Measurements from ENCODE around the gene CCDC106.

CCDC106 gene

DNA sequence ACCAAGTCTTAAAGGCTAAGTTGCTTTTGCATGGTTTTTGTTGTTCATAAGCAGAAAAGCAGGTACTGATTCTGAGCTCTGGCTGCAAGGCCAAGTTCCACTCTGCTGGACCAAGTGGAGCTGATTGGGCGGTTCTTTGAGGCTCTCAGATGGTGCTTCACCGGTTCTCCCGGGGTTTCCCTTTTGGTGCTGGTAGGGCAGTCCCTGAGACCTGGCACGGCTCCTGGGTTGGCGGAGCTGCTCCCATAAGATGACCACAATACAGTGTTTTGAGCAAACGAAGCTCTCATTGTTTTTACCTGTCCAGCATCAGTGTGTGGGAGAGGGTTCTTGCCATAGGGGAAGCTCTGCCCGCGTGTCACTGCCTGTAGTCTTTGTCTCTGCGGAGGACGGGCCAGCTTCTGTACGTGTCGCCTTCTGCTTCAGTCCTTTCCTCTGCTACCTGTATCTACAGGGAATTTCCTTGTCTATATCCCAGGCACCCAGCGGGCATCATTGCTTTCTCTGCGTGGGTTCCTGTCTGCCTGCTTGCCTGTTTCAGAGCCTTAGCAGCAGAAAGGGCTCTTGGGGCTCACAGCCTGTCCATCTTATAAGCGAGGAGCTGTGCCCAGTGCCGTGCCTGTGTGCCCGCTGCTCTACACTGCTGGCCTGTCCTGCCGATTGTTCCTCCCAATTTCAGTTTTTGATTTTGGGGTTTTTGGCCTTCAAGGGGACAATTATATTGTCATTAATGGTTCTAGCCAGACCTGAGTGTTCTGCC, 9.2 kb downstream of the CCDC106 start:
- H3K9me3 ChIP-seq (ENCODE audit: insufficient read depth, low read depth, low read length), result no peaks in the 10 kb centered on the region
- peaks cover 67% of the 10 kb centered on the region for H4K20me1 ChIP-seq (ENCODE audit: insufficient read depth, low read length, poor library complexity, severe bottlenecking)
- no peak overlapping the region for H2AFZ ChIP-seq (ENCODE audit: low read length)
- H3K27me3 ChIP-seq (ENCODE audit: insufficient read depth, low read length, poor library complexity, severe bottlenecking), result peaks cover 4% of the 10 kb centered on the region
- H3K4me3 ChIP-seq (ENCODE audit: low read length, poor library complexity, severe bottlenecking), result peak overlapping the region; percentile 82
- TF ChIP-seq, protein P1, sequence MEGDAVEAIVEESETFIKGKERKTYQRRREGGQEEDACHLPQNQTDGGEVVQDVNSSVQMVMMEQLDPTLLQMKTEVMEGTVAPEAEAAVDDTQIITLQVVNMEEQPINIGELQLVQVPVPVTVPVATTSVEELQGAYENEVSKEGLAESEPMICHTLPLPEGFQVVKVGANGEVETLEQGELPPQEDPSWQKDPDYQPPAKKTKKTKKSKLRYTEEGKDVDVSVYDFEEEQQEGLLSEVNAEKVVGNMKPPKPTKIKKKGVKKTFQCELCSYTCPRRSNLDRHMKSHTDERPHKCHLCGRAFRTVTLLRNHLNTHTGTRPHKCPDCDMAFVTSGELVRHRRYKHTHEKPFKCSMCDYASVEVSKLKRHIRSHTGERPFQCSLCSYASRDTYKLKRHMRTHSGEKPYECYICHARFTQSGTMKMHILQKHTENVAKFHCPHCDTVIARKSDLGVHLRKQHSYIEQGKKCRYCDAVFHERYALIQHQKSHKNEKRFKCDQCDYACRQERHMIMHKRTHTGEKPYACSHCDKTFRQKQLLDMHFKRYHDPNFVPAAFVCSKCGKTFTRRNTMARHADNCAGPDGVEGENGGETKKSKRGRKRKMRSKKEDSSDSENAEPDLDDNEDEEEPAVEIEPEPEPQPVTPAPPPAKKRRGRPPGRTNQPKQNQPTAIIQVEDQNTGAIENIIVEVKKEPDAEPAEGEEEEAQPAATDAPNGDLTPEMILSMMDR (conservative IDR thresholded peaks at IDR 0.05; ENCODE audit: low read length), result no peak
- no peak for TF ChIP-seq EZH2phosphoT487 (IDR thresholded peaks at IDR 0.05; ENCODE audit: borderline replicate concordance)
- H3K79me2 ChIP-seq (ENCODE audit: insufficient read depth, low read length), result peaks cover 72% of the 10 kb centered on the region
- H3K36me3 ChIP-seq (ENCODE audit: insufficient read depth, low read length), result peaks cover 31% of the 10 kb centered on the region
- peak overlapping the region; percentile 94 for H3K4me2 ChIP-seq (ENCODE audit: low read depth, low read length, poor library complexity, severe bottlenecking)
- no peaks in the 10 kb centered on the region for H3K9me2 ChIP-seq (replicated peaks; ENCODE audit: low read depth, low read length)
- peaks cover 33% of the 10 kb centered on the region for H3K4me1 ChIP-seq (ENCODE audit: insufficient read depth, low read length, poor library complexity, severe bottlenecking)
- no peaks in the 10 kb centered on the region for H3F3A ChIP-seq (ENCODE audit: low read depth)
- peak overlapping the region; percentile 95 for H3K9ac ChIP-seq (ENCODE audit: low read depth, low read length, poor library complexity, severe bottlenecking)

DNA sequence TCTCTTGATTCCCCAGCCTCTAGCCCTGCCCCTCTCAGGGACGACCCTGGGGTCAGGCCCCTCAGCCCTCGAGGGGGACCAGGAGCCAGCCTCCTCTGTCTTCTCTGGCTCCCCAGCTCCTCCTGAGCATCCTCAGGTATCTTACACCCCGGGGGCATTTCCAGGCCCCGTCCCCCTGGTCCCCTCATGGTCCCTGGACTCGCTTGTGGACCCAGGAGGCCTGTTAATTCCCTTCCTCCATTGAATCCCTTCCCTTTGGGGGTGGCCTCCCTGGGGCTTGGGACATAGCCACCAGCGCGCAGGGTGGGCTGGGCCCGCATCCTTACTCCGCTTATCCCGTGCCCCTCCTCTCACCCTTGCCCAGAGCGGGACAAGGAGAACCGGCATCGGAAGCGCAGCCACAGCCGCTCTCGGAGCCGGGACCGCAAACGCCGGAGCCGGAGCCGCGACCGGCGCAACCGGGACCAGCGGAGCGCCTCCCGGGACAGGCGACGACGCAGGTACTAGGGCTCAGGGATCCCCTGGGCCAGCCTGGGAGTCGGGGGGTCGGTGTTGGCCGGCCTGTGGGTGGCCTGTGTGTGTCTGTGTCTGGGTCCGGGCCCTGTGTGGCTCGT, 10.9 kb downstream of the CCDC106 start:
- Histone ChIP-seq H3K9me2 (replicated peaks; ENCODE audit: low read depth, low read length) (no peaks in the 10 kb centered on the region), H4K20me1 (ENCODE audit: insufficient read depth, low read length, poor library complexity, severe bottlenecking) (peaks cover 85% of the 10 kb centered on the region), H3K9me3 (ENCODE audit: insufficient read depth, low read depth, low read length) (no peaks in the 10 kb centered on the region), H3K4me1 (ENCODE audit: insufficient read depth, low read length, poor library complexity, severe bottlenecking) (peaks cover 33% of the 10 kb centered on the region), H3F3A (ENCODE audit: low read depth) (no peaks in the 10 kb centered on the region), H3K79me2 (ENCODE audit: insufficient read depth, low read length) (peaks cover 90% of the 10 kb centered on the region), H2AFZ (ENCODE audit: low read length) (no peak overlapping the region), H3K36me3 (ENCODE audit: insufficient read depth, low read length) (peaks cover 49% of the 10 kb centered on the region), H3K9ac (ENCODE audit: low read depth, low read length, poor library complexity, severe bottlenecking) (peak overlapping the region; percentile 95), H3K27me3 (ENCODE audit: insufficient read depth, low read length, poor library complexity, severe bottlenecking) (peaks cover 4% of the 10 kb centered on the region), H3K4me2 (ENCODE audit: low read depth, low read length, poor library complexity, severe bottlenecking) (peak overlapping the region; percentile 94), H3K4me3 (ENCODE audit: low read length, poor library complexity, severe bottlenecking) (peak overlapping the region; percentile 82)
- TF ChIP-seq EZH2phosphoT487 (IDR thresholded peaks at IDR 0.05; ENCODE audit: borderline replicate concordance), result no peak
- TF ChIP-seq, protein P1 (conservative IDR thresholded peaks at IDR 0.05; ENCODE audit: low read length), result no peak

DNA sequence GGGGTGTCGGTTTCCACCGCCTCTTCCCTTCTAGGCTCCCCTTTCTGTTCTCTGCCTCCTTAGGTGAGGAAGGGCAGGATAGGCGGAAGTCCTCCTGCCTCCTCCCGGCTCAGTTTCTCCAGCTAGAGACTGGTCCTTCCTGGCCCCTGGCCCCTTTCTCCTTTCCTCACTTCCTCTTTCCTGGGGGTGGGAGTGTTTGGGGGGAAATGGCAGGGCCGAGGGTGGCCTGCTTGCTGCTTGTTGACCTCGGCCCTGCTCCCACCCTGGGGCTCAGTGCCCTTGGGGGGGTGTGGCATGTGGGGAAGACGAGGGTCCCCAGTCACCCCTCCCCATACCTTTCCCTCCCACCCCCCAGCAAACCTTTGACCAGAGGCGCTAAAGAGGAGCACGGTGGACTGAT, 11.8 kb downstream of the CCDC106 start:
- no peaks in the 10 kb centered on the region for H3K9me2 ChIP-seq (replicated peaks; ENCODE audit: low read depth, low read length)
- H3K4me2 ChIP-seq (ENCODE audit: low read depth, low read length, poor library complexity, severe bottlenecking), result peak overlapping the region; percentile 94
- no peak overlapping the region for H3K9ac ChIP-seq (ENCODE audit: low read depth, low read length, poor library complexity, severe bottlenecking)
- peaks cover 98% of the 10 kb centered on the region for H3K79me2 ChIP-seq (ENCODE audit: insufficient read depth, low read length)
- H3K9me3 ChIP-seq (ENCODE audit: insufficient read depth, low read depth, low read length), result no peaks in the 10 kb centered on the region
- H3K36me3 ChIP-seq (ENCODE audit: insufficient read depth, low read length), result peaks cover 58% of the 10 kb centered on the region
- H4K20me1 ChIP-seq (ENCODE audit: insufficient read depth, low read length, poor library complexity, severe bottlenecking), result peaks cover 91% of the 10 kb centered on the region
- peaks cover 4% of the 10 kb centered on the region for H3K27me3 ChIP-seq (ENCODE audit: insufficient read depth, low read length, poor library complexity, severe bottlenecking)
- H3F3A ChIP-seq (ENCODE audit: low read depth), result no peaks in the 10 kb centered on the region
- no peak overlapping the region for H3K4me3 ChIP-seq (ENCODE audit: low read length, poor library complexity, severe bottlenecking)
- peaks cover 33% of the 10 kb centered on the region for H3K4me1 ChIP-seq (ENCODE audit: insufficient read depth, low read length, poor library complexity, severe bottlenecking)
- no peak for TF ChIP-seq EZH2phosphoT487 (IDR thresholded peaks at IDR 0.05; ENCODE audit: borderline replicate concordance)
- TF ChIP-seq, protein P1 (conservative IDR thresholded peaks at IDR 0.05; ENCODE audit: low read length), result no peak
- no peak overlapping the region for H2AFZ ChIP-seq (ENCODE audit: low read length)

Data from Loucy (cell line).